DND-41 (cell line): ENCODE data around the gene DCAF8.

Source experiments
- ATAC-seq: fragments of 200-7000 bp; cut with Tn5 transposase; 3 replicates; pipeline ENCODE4 v1.9.1; 2021; ENCODE audit warnings: low read depth; ENCODE audit not compliant: insufficient read depth
- DNase-seq: peaks from one replicate; pipeline ENCODE4 v3.0.0-alpha.2; 2020
- H2AFZ ChIP-seq: 2 replicates; pipeline ENCODE4 v1.6.0; 2012; ENCODE audit warnings: low read depth, low read length
- H3K27ac ChIP-seq: 2 replicates; pipeline ENCODE4 v1.5.1; 2012; ENCODE audit warnings: low read length, inconsistent platforms
- H3K27me3 ChIP-seq: fragments of 200-600 bp; sonication (generic); 2 replicates; pipeline ENCODE4 v1.6.0; 2012; ENCODE audit warnings: low read length, mild to moderate bottlenecking, inconsistent platforms; ENCODE audit not compliant: insufficient read depth, poor library complexity
- H3K36me3 ChIP-seq: 2 replicates; pipeline ENCODE4 v1.5.1; 2012; ENCODE audit warnings: low read length, inconsistent platforms; ENCODE audit not compliant: insufficient read depth
- H3K4me1 ChIP-seq: 2 replicates; pipeline ENCODE4 v1.5.1; 2012; ENCODE audit warnings: mild to moderate bottlenecking, low read length; ENCODE audit not compliant: insufficient read depth
- H3K4me2 ChIP-seq: 2 replicates; pipeline ENCODE4 v1.6.0; 2012; ENCODE audit warnings: mild to moderate bottlenecking, moderate library complexity, low read length, inconsistent platforms; ENCODE audit not compliant: insufficient read depth
- H3K4me3 ChIP-seq, 2 experiments: fragments of 200-600 bp in 1 of 2; shearing (Covaris generic) in 1 of 2; 2 replicates each; pipeline ENCODE4 v1.5.1; 2012 to 2016; ENCODE audit warnings: inconsistent platforms in 2 of 2, low read length in 2 of 2, mild to moderate bottlenecking in 2 of 2, low read depth in 1 of 2, moderate library complexity in 1 of 2
- H3K79me2 ChIP-seq: 2 replicates; pipeline ENCODE4 v1.6.0; 2012; ENCODE audit warnings: low read length, inconsistent platforms; ENCODE audit not compliant: insufficient read depth
- H3K9ac ChIP-seq: 2 replicates; pipeline ENCODE4 v1.6.0; 2012; ENCODE audit warnings: low read depth, mild to moderate bottlenecking, inconsistent platforms, low read length, moderate library complexity
- H3K9me3 ChIP-seq: 2 replicates; pipeline ENCODE4 v1.5.1; 2012; ENCODE audit warnings: low read length, moderate library complexity, mild to moderate bottlenecking, inconsistent platforms; ENCODE audit not compliant: insufficient read depth, severe bottlenecking
- H4K20me1 ChIP-seq: 2 replicates; pipeline ENCODE4 v1.6.0; 2012; ENCODE audit warnings: low read length; ENCODE audit not compliant: insufficient read depth
- CTCF ChIP-seq: IDR thresholded peaks from 2 replicates; pipeline ENCODE4 v1.5.1; 2012; ENCODE audit warnings: borderline replicate concordance, low read length, moderate library complexity, mild to moderate bottlenecking; ENCODE audit not compliant: poor library complexity, severe bottlenecking; ENCODE audit errors: extremely low read depth
- EZH2 ChIP-seq: IDR thresholded peaks from 3 replicates; pipeline ENCODE4 v1.6.1; 2012; ENCODE audit warnings: borderline replicate concordance, low read depth, mild to moderate bottlenecking, moderate library complexity, low read length, inconsistent platforms; ENCODE audit not compliant: severe bottlenecking

The DCAF8 gene

DNA sequence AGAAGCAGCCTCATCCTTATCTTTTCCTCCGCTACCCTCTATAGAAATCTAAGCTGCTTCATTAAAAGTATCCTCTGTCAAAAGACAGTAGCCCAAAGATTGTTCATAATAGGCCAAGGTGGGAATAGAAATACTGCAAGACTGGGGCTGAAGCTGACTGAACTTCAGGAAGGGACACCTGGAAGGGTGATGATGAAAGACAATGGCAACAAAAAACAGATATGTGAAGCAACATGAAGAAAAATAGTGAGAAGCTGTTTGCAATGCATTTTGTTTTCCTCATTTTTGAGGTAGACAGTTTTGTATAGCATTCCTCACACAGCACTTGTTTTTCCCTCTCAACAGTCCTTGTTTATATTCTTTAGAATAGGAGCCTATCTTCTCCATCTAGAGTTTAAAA, 16.9 kb downstream of the DCAF8 start:
- Histone ChIP-seq H3K27ac (no peak overlapping the region), H3K9me3 (no peaks in the 10 kb centered on the region), H3K4me1 (no peaks in the 10 kb centered on the region; the same call in 1 of the 2 replicates), H3K9ac (no peak overlapping the region), H3K79me2 (peaks cover 67% of the 10 kb centered on the region), H3K4me2 (no peak overlapping the region), H4K20me1 (peaks cover 13% of the 10 kb centered on the region), H3K4me3 (no peak overlapping the region), H3K27me3 (no peaks in the 10 kb centered on the region), H2AFZ (no peak overlapping the region), H3K36me3 (peaks cover 46% of the 10 kb centered on the region)
- no peak for TF ChIP-seq EZH2
- TF ChIP-seq CTCF: no peak
- DNase-seq: no peak
- ATAC-seq: no peak

DNA sequence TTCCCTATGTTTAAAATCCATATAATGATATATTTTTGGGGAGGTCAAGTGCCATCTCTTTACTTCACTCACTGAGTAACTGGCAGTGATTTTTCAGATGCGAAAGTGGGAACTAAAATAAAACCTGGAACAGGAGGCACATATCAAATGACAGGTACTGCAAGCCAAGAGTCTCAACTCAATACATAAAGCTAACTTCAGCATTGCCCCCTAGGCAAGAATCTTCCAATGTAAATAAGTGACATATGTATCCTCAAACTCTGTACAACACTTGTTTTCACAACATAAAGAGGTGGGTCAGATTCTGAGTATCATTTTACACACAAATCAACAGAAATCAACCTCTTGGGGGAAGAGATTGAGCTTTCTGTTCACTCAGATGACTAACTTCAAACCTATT, 18.1 kb downstream of the DCAF8 start:
- H3K27ac ChIP-seq: no peak overlapping the region
- no peak for ATAC-seq
- no peak overlapping the region for H3K4me2 ChIP-seq
- no peak overlapping the region for H3K4me3 ChIP-seq
- H3K9me3 ChIP-seq: no peaks in the 10 kb centered on the region
- H3K27me3 ChIP-seq: no peaks in the 10 kb centered on the region
- peaks cover 14% of the 10 kb centered on the region for H4K20me1 ChIP-seq
- peaks cover 58% of the 10 kb centered on the region for H3K79me2 ChIP-seq
- no peak overlapping the region for H2AFZ ChIP-seq
- DNase-seq: no peak
- TF ChIP-seq EZH2: no peak
- no peak for TF ChIP-seq CTCF
- no peak overlapping the region for H3K9ac ChIP-seq
- peaks cover 57% of the 10 kb centered on the region for H3K36me3 ChIP-seq
- no peaks in the 10 kb centered on the region; the same call in 1 of the 2 replicates for H3K4me1 ChIP-seq

- Histone ChIP-seq H3K4me2 (no peak overlapping the region), H3K4me3 (no peak overlapping the region), H3K9ac (no peak overlapping the region), H4K20me1 (peaks cover 14% of the 10 kb centered on the region), H3K27me3 (no peaks in the 10 kb centered on the region), H3K9me3 (no peaks in the 10 kb centered on the region), H3K36me3 (peaks cover 62% of the 10 kb centered on the region), H3K4me1 (no peaks in the 10 kb centered on the region; the same call in 1 of the 2 replicates), H3K27ac (no peak overlapping the region), H3K79me2 (peaks cover 53% of the 10 kb centered on the region), H2AFZ (no peak overlapping the region)
- ATAC-seq (no peak), DNase-seq (no peak)
- TF ChIP-seq EZH2 (no peak), CTCF (no peak)
These were observed 18.6 kb downstream of the DCAF8 start for GRCh38 chr1:160243767-160244166.
